ENCODE results near the gene TULP4. TPM values are rescaled to one million over a fixed set of nuclear protein-coding genes. Genes with fewer than 3 reads are reported as not detected.

Gene TULP4
- polyA plus RNA-seq, 1 donor (not counting 4 experiments of a cell fraction or from before 2014, with no cell fraction given): 13.1 TPM

GRCh38 chr6:158418501-158418900 is 106.2 kb downstream of the TULP4 start:
- Histone ChIP-seq H3K4me3 (ENCODE audit: control insufficient read depth in 2 of 3, extremely low read depth in 1 of 3, insufficient read depth in 2 of 3, low read depth in 1 of 3, low read length in 3 of 3) (no peak overlapping the region), H3K27ac (ENCODE audit: control insufficient read depth, insufficient read depth, low read length) (no peak overlapping the region), H4K20me1 (ENCODE audit: control insufficient read depth, extremely low read depth, insufficient read depth, low read length) (no peaks in the 10 kb centered on the region), H3K9me1 (ENCODE audit: control insufficient read depth, extremely low read depth, insufficient read depth, low read length) (no peaks in the 10 kb centered on the region), H3K79me2 (ENCODE audit: control insufficient read depth, insufficient read depth, low read length) (no peaks in the 10 kb centered on the region), H3K4me1 (ENCODE audit: control insufficient read depth, extremely low read depth, insufficient read depth, low read length) (peaks cover 22% of the 10 kb centered on the region), H3K9me3 (ENCODE audit: control insufficient read depth, low read depth, low read length) (no peaks in the 10 kb centered on the region), H2AFZ (ENCODE audit: control insufficient read depth, low read length) (no peak overlapping the region), H3K27me3 (ENCODE audit: control insufficient read depth, extremely low read depth, insufficient read depth, low read length) (no peaks in the 10 kb centered on the region), H3K9ac (ENCODE audit: control insufficient read depth, extremely low read depth, insufficient read depth, low read length) (no peak overlapping the region), H3K36me3 (ENCODE audit: control insufficient read depth in 2 of 2, extremely low read depth in 1 of 2, insufficient read depth in 2 of 2, low read length in 2 of 2) (peaks cover 4 to 12% of the 10 kb centered on the region in 2 experiments), H3K4me2 (ENCODE audit: control insufficient read depth, extremely low read depth, insufficient read depth, low read depth, low read length) (no peak overlapping the region)
- dilution Hi-C loops (cut with MboI; ENCODE audit: extremely low pct_ligation_motif_present, low sequenced_read_pairs): no loop called here
- DNase-seq (ENCODE audit: low read depth, low spot score): no peak
- TF ChIP-seq EZH2 (IDR thresholded peaks at IDR 0.05; ENCODE audit: low read length): no peak
- TF ChIP-seq, protein P1, sequence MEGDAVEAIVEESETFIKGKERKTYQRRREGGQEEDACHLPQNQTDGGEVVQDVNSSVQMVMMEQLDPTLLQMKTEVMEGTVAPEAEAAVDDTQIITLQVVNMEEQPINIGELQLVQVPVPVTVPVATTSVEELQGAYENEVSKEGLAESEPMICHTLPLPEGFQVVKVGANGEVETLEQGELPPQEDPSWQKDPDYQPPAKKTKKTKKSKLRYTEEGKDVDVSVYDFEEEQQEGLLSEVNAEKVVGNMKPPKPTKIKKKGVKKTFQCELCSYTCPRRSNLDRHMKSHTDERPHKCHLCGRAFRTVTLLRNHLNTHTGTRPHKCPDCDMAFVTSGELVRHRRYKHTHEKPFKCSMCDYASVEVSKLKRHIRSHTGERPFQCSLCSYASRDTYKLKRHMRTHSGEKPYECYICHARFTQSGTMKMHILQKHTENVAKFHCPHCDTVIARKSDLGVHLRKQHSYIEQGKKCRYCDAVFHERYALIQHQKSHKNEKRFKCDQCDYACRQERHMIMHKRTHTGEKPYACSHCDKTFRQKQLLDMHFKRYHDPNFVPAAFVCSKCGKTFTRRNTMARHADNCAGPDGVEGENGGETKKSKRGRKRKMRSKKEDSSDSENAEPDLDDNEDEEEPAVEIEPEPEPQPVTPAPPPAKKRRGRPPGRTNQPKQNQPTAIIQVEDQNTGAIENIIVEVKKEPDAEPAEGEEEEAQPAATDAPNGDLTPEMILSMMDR (optimal IDR thresholded peaks at IDR 0.05 in 1 of 3, IDR thresholded peaks at IDR 0.05 in 1 of 3, conservative IDR thresholded peaks at IDR 0.05 in 1 of 3; ENCODE audit: extremely low read depth in 1 of 3, insufficient read depth in 2 of 3, low read length in 3 of 3): no peak
- no peak for FAIRE-seq

DNA sequence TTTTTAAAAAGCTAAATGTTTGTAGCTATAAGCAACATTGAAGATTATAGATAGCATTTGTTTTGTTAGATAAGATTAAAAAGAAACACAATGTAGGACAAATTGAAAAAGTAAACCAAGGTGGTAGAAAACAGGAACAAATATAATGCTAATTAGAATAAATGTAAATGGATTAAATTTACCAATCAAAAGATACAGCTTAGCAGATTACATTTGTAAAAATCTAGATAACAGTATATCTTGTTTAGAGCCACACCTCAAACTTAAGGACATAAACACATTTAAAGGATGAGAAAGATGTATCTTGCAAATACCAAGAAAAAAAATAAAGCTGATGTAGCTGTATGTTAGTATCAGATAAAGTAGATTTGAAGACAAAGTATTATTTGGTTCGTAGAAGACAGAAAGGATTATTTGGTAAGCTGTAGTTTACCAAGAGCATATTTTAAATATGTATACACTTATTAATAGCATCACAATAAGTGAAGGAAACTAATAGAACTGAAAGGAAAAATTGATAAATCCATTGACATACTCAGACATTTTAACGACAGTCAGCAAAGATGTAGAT is 107.2 kb downstream of the TULP4 start:
- no peaks in the 10 kb centered on the region for H3K27me3 ChIP-seq (ENCODE audit: control insufficient read depth, extremely low read depth, insufficient read depth, low read length)
- dilution Hi-C loops (cut with MboI; ENCODE audit: extremely low pct_ligation_motif_present, low sequenced_read_pairs): no loop called here
- no peak overlapping the region for H3K4me2 ChIP-seq (ENCODE audit: control insufficient read depth, extremely low read depth, insufficient read depth, low read depth, low read length)
- TF ChIP-seq, protein P1 (optimal IDR thresholded peaks at IDR 0.05 in 1 of 3, IDR thresholded peaks at IDR 0.05 in 1 of 3, conservative IDR thresholded peaks at IDR 0.05 in 1 of 3; ENCODE audit: extremely low read depth in 1 of 3, insufficient read depth in 2 of 3, low read length in 3 of 3): no peak
- TF ChIP-seq EZH2 (IDR thresholded peaks at IDR 0.05; ENCODE audit: low read length): no peak
- H2AFZ ChIP-seq (ENCODE audit: control insufficient read depth, low read length): no peak overlapping the region
- H3K4me1 ChIP-seq (ENCODE audit: control insufficient read depth, extremely low read depth, insufficient read depth, low read length): peaks cover 22% of the 10 kb centered on the region
- H3K9ac ChIP-seq (ENCODE audit: control insufficient read depth, extremely low read depth, insufficient read depth, low read length): no peak overlapping the region
- DNase-seq (ENCODE audit: low read depth, low spot score) (no peak), FAIRE-seq (no peak)
- no peak overlapping the region for H3K27ac ChIP-seq (ENCODE audit: control insufficient read depth, insufficient read depth, low read length)
- no peak overlapping the region for H3K4me3 ChIP-seq (ENCODE audit: control insufficient read depth in 2 of 3, extremely low read depth in 1 of 3, insufficient read depth in 2 of 3, low read depth in 1 of 3, low read length in 3 of 3)
- H3K9me1 ChIP-seq (ENCODE audit: control insufficient read depth, extremely low read depth, insufficient read depth, low read length): no peaks in the 10 kb centered on the region
- no peaks in the 10 kb centered on the region for H3K79me2 ChIP-seq (ENCODE audit: control insufficient read depth, insufficient read depth, low read length)
- H4K20me1 ChIP-seq (ENCODE audit: control insufficient read depth, extremely low read depth, insufficient read depth, low read length): no peaks in the 10 kb centered on the region
- H3K9me3 ChIP-seq (ENCODE audit: control insufficient read depth, low read depth, low read length): no peaks in the 10 kb centered on the region
- peaks cover 4 to 6% of the 10 kb centered on the region in 2 experiments for H3K36me3 ChIP-seq (ENCODE audit: control insufficient read depth in 2 of 2, extremely low read depth in 1 of 2, insufficient read depth in 2 of 2, low read length in 2 of 2)

Data from keratinocyte (primary cell).